Measurements from ENCODE around the gene SYT13. TPM values are rescaled to one million over a fixed set of nuclear protein-coding genes. Genes with fewer than 3 reads are reported as not detected.

The SYT13 gene
- total RNA-seq, 6 experiments from 2014 or later = 0.12 to 0.63 (median 0.44) TPM; not detected in 1

GRCh38 chr11:45246241-45246640 lies 39.9 kb downstream of the SYT13 start:
- Histone ChIP-seq H3K36me3 (no peaks in the 10 kb centered on the region), H3K4me1 (no peaks in the 10 kb centered on the region), H3K9me3 (no peaks in the 10 kb centered on the region), H3K27ac (no peak overlapping the region), H3K27me3 (no peaks in the 10 kb centered on the region), H3K4me3 (no peak overlapping the region)
- 95% methylated on average over 4 of the region's 8 CpGs for WGBS (ENCODE audit: insufficient coverage, low coverage, low lambda C conversion rate, missing lambda C conversion rate)
- intact Hi-C loops (cut with DNase I) = no loop called here
- TF ChIP-seq, protein P1, sequence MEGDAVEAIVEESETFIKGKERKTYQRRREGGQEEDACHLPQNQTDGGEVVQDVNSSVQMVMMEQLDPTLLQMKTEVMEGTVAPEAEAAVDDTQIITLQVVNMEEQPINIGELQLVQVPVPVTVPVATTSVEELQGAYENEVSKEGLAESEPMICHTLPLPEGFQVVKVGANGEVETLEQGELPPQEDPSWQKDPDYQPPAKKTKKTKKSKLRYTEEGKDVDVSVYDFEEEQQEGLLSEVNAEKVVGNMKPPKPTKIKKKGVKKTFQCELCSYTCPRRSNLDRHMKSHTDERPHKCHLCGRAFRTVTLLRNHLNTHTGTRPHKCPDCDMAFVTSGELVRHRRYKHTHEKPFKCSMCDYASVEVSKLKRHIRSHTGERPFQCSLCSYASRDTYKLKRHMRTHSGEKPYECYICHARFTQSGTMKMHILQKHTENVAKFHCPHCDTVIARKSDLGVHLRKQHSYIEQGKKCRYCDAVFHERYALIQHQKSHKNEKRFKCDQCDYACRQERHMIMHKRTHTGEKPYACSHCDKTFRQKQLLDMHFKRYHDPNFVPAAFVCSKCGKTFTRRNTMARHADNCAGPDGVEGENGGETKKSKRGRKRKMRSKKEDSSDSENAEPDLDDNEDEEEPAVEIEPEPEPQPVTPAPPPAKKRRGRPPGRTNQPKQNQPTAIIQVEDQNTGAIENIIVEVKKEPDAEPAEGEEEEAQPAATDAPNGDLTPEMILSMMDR (IDR thresholded peaks at IDR 0.05) = no peak
- no peak for TF ChIP-seq POLR2A (IDR thresholded peaks at IDR 0.05)
- ATAC-seq = no peak
- no peak for DNase-seq

GRCh38 chr11:45245218-45246045 lies 40.7 kb downstream of the SYT13 start:
- Histone ChIP-seq H3K4me3 (no peak overlapping the region), H3K27me3 (no peaks in the 10 kb centered on the region), H3K9me3 (no peaks in the 10 kb centered on the region), H3K27ac (no peak overlapping the region), H3K4me1 (no peaks in the 10 kb centered on the region), H3K36me3 (no peaks in the 10 kb centered on the region)
- DNase-seq = no peak
- WGBS (ENCODE audit: insufficient coverage, low coverage, low lambda C conversion rate, missing lambda C conversion rate) = 63% methylated on average over 4 of the region's 8 CpGs
- no peak for ATAC-seq
- TF ChIP-seq, protein P1 (IDR thresholded peaks at IDR 0.05) = no peak
- TF ChIP-seq POLR2A (IDR thresholded peaks at IDR 0.05) = no peak
- intact Hi-C loops (cut with DNase I) = no loop called here

DNA sequence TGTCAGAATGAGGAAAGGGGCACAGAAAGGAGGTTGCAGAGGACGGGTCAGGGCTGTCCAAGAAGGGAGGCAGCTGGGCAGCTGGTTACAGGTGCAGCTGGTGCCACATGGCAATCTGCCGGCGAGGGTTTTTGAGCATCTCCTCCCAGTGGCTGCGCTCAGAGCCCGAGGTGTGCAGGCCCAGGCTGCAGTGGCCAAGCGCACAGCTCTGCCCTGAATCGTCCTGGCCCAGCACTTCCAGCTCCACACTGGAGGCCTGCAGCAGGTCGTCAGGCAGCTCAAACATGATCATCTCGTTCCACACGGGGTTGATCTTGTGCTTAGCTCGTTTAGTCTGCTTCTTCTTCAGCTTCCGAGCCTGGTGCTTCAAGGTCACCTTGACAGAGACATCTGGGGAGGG lies 42.2 kb downstream of the SYT13 start:
- WGBS (ENCODE audit: insufficient coverage, low coverage, low lambda C conversion rate, missing lambda C conversion rate) = 75% methylated on average over 6 of the region's 12 CpGs
- TF ChIP-seq POLR2A (IDR thresholded peaks at IDR 0.05) = no peak
- TF ChIP-seq, protein P1 (IDR thresholded peaks at IDR 0.05) = no peak
- intact Hi-C loops (cut with DNase I) = no loop called here

DNA sequence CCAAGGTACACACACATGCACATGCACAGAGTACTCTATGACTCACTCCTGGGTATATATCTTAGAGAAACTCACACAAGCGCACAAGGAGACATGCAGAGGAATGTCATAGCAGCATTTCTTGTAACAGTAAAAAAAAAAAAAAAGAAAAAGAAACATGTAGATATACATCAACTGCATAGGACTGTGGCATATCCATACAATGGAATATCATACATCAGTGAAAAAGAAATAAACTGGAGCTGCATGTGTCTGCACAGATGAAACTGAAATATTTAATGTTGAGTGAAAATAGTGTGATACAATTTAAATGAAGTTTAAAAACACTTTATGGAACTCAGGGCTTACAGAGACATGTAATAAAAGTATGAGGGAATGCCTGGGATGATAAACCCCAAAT lies 46.4 kb downstream of the SYT13 start:
- no peak for DNase-seq
- Histone ChIP-seq H3K36me3 (no peaks in the 10 kb centered on the region), H3K4me3 (no peak overlapping the region), H3K27ac (no peak overlapping the region), H3K27me3 (no peaks in the 10 kb centered on the region), H3K9me3 (no peaks in the 10 kb centered on the region), H3K4me1 (no peaks in the 10 kb centered on the region)
- intact Hi-C loops (cut with DNase I) = no loop called here
- 57% methylated on average over 1 of the region's 1 CpG for WGBS (ENCODE audit: insufficient coverage, low coverage, low lambda C conversion rate, missing lambda C conversion rate)
- TF ChIP-seq, protein P1 (IDR thresholded peaks at IDR 0.05) = no peak
- no peak for TF ChIP-seq POLR2A (IDR thresholded peaks at IDR 0.05)
- no peak for ATAC-seq

More for the DNA sequence above, 42.2 kb downstream of the SYT13 start:
- no peaks in the 10 kb centered on the region for H3K4me1 ChIP-seq
- DNase-seq = no peak
- no peaks in the 10 kb centered on the region for H3K27me3 ChIP-seq
- no peaks in the 10 kb centered on the region for H3K9me3 ChIP-seq
- H3K4me3 ChIP-seq = no peak overlapping the region
- no peaks in the 10 kb centered on the region for H3K36me3 ChIP-seq
- ATAC-seq = no peak
- H3K27ac ChIP-seq = no peak overlapping the region
